Forelimb muscle (tissue), 1 donor: ENCODE data around the gene BTG4. TPM values are rescaled to one million over a fixed set of nuclear protein-coding genes. Genes with fewer than 3 reads are reported as not detected.

ENCODE experiments used
- DNase-seq: peaks from one replicate; pipeline ENCODE4 v3.0.0-alpha.2; 2013; ENCODE audit warnings: low read depth
- polyA plus RNA-seq: library from polyadenylated mRNA; unstranded; fragments of 120-200 nt; gene quantifications from one replicate; pipeline ENCODE4 v1.2.1, GENCODE V29; 2013; ENCODE audit not compliant: insufficient read length

The BTG4 gene
- polyA plus RNA-seq, 1 donor = not detected

DNA sequence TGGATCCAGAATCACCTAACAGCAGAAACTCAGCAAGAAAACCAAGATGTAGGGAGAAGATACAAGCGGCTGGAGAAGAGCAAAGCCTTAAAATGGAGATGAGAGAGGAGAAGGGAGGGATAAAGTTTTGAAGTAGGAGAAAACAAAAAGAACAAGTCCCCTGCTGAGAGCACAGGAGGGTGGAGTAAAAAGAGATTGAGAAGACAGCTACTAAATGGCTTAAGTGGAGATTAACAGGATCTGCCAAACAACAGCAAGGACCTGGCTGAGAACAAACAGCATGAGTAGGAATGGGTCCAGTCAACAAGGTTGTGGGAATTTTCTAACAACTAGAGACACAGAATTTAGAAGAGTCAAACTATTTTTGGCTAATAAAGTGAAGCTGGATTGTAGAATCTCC is 18.1 kb downstream of the BTG4 start:
- DNase-seq = no peak

DNA sequence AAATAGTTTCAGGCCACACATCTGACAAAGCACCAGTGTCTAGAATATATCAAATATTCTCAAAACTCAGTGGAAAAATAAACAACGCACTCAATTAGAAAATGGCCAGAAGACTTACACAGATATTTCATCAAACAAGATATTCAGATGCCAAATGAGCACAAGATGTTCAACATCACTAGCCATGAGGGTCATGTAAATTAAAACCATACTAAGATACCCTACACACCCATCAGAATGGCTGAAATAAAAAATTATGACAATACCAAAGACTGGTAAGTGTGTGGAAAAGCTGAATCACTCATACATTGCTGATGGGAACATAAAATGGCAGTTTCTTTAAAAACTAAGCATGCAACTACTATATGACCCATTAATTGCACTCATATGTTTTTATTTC is 21.7 kb downstream of the BTG4 start:
- no peak for DNase-seq

GRCh38 chr11:111483431-111483830 is 28.8 kb downstream of the BTG4 start:
- DNase-seq = no peak

DNA sequence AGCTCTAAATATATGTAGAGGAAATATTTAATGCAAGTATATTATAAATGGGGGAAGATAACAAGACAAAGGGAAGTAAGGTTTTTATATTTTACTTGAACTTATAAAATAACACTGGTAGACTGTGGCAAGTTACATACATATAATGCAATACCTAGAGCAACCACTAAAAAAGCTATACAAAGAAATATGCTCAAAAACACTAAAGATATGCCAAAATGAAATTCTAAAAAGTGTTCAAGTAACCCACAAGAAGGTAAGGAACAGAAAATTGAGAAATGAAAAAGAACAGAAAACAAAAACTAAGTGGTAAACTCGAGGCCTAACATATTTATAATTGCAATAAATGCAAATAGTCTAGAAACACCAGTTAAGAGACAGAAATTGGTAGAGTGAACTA is 32.5 kb downstream of the BTG4 start:
- no peak for DNase-seq

DNA sequence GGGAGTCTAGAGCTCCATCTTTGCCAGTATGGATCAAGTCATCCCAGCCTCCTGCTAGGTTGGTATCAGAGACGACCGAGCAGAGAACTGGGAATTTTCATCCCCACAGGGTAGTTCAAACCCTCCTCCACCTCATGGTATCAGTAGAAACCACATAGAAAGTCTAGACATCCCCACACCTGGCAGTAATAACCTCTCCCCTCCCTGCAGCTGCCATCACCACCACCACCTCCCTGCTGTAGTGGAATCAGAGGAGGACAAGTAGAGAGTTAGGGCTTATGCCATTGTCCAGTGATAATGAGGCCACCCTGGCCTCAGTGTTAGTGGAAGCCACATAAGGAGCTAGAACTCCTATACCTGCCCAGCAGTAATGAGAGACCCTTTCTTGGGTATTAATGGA is 34.3 kb downstream of the BTG4 start:
- DNase-seq = no peak

- peak; percentile 9 for DNase-seq
These were observed 35.2 kb downstream of the BTG4 start for GRCh38 chr11:111476956-111477355.

DNA sequence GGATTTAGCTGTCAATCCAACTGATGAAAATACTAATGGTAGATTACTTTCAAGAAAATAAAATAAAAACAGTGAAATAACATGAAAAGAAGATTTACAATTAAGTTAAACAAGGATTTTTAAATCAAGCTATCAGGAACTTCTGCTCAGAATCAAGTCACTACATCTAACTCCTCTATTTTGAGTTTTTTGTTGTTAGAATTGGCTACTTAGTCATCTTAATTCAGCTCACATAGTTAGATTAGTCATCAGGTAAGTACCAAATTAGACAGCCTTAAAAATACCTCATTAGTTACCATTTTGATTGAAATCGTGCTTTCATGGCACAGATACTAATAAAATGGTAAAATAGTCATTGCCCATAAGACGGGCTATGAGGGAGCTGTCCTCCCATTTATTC is 35.8 kb downstream of the BTG4 start:
- no peak for DNase-seq

- DNase-seq = no peak
These were observed 37.8 kb downstream of the BTG4 start for GRCh38 chr11:111474432-111474831.

DNA sequence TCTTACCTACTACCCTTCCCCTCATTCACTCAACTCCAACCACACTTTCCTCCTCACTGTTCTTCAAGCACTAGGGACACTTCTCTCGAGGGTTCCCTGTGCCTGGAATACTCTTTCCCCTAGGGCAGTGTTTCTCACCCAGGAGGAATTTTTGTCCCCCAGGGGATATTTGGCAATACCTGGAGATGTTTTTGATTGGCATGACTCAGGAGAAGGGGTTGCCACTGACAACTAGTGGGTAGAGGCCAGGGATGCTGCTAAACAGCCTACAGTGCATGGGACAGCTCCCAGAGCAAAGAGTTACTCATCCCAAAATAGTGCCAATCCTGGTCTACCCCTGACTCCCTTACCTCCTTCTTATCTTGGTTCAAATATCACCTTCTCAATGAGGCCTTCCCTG is 40.0 kb downstream of the BTG4 start:
- no peak for DNase-seq

DNA sequence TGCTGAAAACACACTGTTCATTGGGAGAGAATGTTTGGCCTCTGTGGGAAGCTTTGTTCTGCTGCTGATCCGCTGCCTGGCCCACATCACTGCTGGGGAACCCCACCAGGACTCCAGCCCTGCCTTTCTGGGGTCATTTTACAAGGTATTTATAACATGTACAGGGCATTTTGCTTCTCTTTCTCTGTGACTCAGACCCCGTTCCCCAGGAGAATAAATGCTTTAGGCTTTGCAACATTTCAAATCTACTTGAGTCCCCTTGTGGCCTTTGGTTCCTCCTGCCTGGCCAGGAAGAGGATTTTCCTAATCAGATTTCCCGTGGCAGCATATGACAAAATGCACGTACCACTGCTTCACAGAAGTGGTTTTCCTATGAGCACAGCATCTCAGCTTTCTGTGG is 43.0 kb downstream of the BTG4 start:
- DNase-seq = no peak

GRCh38 chr11:111466615-111467014 is 45.6 kb downstream of the BTG4 start:
- DNase-seq = no peak

DNA sequence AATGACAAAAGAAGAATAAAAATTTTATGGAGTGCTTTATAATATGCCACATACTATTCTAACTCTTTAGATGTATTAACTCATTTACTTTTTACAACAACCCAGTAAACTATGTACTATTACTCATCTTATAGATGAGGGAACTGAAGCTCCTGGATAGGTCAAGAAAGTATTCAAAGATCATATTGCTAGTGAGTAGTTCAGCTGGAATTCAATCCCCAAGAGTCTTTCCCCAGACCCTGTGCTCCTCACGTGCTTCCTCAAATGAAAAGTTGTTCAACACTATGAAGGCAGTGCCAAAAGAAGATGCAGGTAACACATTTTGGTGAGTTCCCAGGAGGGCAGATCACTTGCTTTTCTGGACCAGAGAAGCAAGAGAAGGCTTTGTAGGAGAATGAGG is 46.8 kb downstream of the BTG4 start:
- DNase-seq = no peak

- DNase-seq = no peak
These were observed 48.9 kb downstream of the BTG4 start for GRCh38 chr11:111463276-111463675.

- DNase-seq = no peak
These were observed 49.9 kb downstream of the BTG4 start for GRCh38 chr11:111462329-111462728.

GRCh38 chr11:111461460-111462235 is 50.5 kb downstream of the BTG4 start:
- no peak for DNase-seq

DNA sequence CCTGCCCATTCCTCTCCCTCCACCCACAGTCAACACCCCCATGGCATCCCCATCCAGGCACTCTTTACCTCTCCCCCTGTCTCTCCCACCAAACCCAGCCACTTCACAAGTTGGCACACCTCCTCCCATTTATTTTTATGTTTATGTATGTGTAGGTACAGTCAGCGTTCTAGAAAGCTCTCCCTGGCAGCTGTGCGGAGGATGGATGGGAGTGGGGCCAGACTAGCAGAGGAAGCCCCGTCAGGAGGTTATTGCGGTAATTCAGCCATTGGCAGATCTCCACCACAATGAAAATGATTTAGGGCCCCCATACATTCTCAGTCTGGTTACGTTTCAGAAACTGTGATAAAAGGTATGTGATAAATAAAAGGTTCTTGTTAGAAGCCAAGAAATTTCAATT is 51.3 kb downstream of the BTG4 start:
- DNase-seq = no peak

DNA sequence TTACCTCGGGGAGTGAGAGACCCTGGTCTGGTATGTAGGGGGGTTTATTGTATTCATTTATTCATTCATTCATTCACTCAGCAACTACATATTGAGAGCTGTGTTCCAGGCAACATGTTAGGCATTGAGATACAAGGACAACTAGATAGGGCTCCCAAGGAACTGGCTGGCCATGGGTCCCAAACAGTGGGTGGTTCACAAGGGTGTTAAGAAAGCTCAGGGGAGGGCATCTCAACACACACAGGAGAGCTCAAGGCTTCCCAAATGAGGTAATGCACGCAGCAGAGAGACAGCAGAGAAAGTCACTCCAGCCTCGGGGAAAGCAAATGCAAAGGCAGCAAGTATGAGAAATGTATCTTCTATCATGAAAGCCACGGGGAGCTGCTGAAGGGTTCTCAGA is 51.8 kb downstream of the BTG4 start:
- DNase-seq = no peak

- no peak for DNase-seq
These were observed 52.5 kb downstream of the BTG4 start for GRCh38 chr11:111459506-111460270.

GRCh38 chr11:111457731-111458368 is 54.3 kb downstream of the BTG4 start:
- DNase-seq = no peak

DNA sequence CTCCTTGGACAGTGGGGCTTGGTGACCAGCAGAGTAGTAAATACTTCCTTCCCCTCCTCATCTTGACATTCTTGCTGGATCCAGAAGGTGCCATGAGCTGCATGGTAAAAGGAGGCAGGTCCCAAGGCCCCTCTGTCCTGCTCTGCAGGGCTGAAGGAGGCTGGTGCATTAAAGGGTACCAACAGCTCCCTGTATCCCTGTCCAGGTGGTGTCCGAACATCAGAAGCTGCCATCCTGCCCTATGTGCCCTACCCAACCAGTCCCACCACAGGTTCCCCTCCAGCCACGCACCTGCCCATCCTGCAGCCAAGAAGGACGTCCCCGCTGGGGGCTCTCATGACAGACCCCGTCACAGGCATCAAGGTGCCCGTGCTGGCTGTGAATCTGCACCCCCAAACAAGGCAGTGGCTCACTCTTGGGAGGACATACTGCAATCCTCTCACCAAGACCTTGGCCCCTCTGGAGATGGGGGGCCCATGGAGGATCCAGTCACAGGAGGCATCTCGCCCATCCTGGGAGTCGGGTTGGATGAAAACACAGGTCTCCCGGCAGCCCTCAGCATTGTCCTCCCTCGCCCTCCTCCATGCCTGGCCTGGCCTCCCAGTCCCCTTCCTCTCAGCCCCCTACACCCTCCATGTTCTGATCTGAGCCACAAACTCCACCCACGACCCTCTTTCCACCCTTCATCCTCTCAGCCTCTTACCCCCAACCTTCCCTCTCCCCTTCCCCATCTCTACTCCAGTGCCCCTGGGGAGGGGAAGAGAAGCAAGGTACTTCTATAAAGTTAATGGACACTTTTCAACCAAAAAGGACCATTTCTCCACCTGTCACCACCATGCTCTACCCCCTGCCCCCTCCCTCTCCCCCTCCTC is 55.1 kb downstream of the BTG4 start:
- DNase-seq = no peak

DNA sequence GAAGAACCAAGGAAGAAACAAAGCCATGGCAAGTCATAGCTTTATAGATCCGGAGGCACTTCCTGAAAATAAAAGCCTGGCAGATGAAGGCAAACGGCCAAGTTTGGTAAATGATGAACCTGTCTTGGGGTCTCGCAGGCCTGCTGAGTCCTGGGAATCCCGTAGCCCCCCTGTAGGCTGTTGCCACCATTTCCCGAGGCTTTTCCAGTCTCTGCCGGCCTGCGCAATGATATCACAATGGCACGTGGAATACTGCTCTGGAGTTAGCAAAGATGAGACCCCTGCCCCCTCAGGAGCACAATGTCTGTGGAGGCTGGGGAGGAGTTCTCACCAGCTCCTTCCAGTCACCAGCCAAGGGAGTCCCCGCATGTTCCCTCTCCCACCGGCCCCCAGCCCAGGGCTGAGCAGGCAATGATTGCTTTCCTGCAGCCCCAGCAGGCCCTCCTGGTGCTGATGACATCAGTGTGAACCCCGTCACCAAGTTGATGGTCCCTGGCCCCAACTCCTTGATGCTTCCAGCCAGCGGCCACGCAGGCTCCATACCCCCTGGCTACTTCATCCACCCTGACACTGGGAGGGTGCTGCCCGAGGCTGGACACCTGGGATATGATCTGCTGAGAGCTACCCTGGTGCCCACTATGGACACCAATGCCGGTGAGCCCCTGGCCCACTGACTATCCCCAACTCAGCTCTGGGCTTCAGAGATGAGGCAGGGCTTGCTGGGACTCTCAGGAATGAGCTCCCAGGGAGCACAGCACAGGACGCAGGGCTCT is 55.9 kb downstream of the BTG4 start:
- DNase-seq = no peak
